ENCODE results near the gene SPSB1. TPM values are rescaled to one million over a fixed set of nuclear protein-coding genes. Genes with fewer than 3 reads are reported as not detected.

SPSB1 gene
- total and polyA plus RNA-seq, 2 of the 4 experiments (the other 2 are of a cell fraction): 16.7 to 19.8 TPM

- no TSS peak for BruUV-seq (replicated peaks)
- in situ Hi-C loops (cut with MboI; ENCODE audit: low sequenced_read_pairs) (no loop called here), dilution Hi-C loops (cut with HindIII; ENCODE audit: low sequenced_read_pairs, unreplicated experiment) (no loop called here), intact Hi-C loops (cut with micrococcal nuclease) (no loop called here)
- no peak overlapping the region for H2AK5ac ChIP-seq (ENCODE audit: low read depth, low read length)
- H3K27ac ChIP-seq (ENCODE audit: insufficient read depth, low read length): no peak overlapping the region
- H2AFZ ChIP-seq (replicated peaks; ENCODE audit: low read length, poor library complexity): no peak overlapping the region
- ChIA-PET POLR2A (ENCODE audit: unreplicated experiment) (no interaction called here), CTCF (no interaction called here)
- H4K91ac ChIP-seq (ENCODE audit: insufficient read depth, low read depth, low read length): no peak overlapping the region
- no peaks in the 10 kb centered on the region for H3K9me3 ChIP-seq (ENCODE audit: control insufficient read depth, insufficient read depth, low read length)
- no peaks in the 10 kb centered on the region for H4K20me1 ChIP-seq (ENCODE audit: insufficient read depth, low read length)
- H3K4me1 ChIP-seq (ENCODE audit: control insufficient read depth, insufficient read depth, low read length): peaks cover 14% of the 10 kb centered on the region
- no peak overlapping the region for H3K4ac ChIP-seq (ENCODE audit: low read depth, low read length)
- no peak overlapping the region for H3K4me3 ChIP-seq (ENCODE audit: insufficient read depth, low read depth, low read length)
- TF ChIP-seq CEBPB (IDR thresholded peaks at IDR 0.05; ENCODE audit: low read depth, low read length) (no peak), MAZ (IDR thresholded peaks at IDR 0.05; ENCODE audit: borderline replicate concordance, low read depth, low read length) (no peak), CHD1 (IDR thresholded peaks at IDR 0.05; ENCODE audit: low read depth, low read length) (no peak), MXI1 (IDR thresholded peaks at IDR 0.05; ENCODE audit: borderline replicate concordance, low read depth, low read length) (no peak), BHLHE40 (IDR thresholded peaks at IDR 0.05; ENCODE audit: low read depth, low read length) (no peak), RAD21 (IDR thresholded peaks at IDR 0.05; ENCODE audit: low read length) (no peak), RFX5 (IDR thresholded peaks at IDR 0.05; ENCODE audit: low read depth, low read length) (no peak), RCOR1 (IDR thresholded peaks at IDR 0.05; ENCODE audit: insufficient replicate concordance, low read length) (no peak), NFE2L2 (IDR thresholded peaks at IDR 0.05; ENCODE audit: low read depth, low read length) (no peak), CTCF (conservative IDR thresholded peaks at IDR 0.05; ENCODE audit: low read depth, low read length) (no peak), MAFK (IDR thresholded peaks at IDR 0.05; ENCODE audit: low read depth, low read length) (no peak), POLR2A (IDR thresholded peaks at IDR 0.05; ENCODE audit: low read depth, low read length) (no peak), SMC3 (IDR thresholded peaks at IDR 0.05; ENCODE audit: low read depth, low read length) (no peak), FOS (IDR thresholded peaks at IDR 0.05; ENCODE audit: low read depth, low read length) (no peak)
- TF ChIP-seq, protein P1, sequence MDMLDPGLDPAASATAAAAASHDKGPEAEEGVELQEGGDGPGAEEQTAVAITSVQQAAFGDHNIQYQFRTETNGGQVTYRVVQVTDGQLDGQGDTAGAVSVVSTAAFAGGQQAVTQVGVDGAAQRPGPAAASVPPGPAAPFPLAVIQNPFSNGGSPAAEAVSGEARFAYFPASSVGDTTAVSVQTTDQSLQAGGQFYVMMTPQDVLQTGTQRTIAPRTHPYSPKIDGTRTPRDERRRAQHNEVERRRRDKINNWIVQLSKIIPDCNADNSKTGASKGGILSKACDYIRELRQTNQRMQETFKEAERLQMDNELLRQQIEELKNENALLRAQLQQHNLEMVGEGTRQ (IDR thresholded peaks at IDR 0.05; ENCODE audit: low read depth, low read length): no peak
- TF ChIP-seq, protein P2, sequence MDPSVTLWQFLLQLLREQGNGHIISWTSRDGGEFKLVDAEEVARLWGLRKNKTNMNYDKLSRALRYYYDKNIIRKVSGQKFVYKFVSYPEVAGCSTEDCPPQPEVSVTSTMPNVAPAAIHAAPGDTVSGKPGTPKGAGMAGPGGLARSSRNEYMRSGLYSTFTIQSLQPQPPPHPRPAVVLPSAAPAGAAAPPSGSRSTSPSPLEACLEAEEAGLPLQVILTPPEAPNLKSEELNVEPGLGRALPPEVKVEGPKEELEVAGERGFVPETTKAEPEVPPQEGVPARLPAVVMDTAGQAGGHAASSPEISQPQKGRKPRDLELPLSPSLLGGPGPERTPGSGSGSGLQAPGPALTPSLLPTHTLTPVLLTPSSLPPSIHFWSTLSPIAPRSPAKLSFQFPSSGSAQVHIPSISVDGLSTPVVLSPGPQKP (IDR thresholded peaks at IDR 0.05; ENCODE audit: borderline replicate concordance, low read depth, low read length): no peak
- H3K27me3 ChIP-seq (ENCODE audit: control insufficient read depth, insufficient read depth, low read length): peaks cover 7% of the 10 kb centered on the region
- H3K9ac ChIP-seq (ENCODE audit: low read depth, low read length): no peak overlapping the region
- no peak overlapping the region for H3K23ac ChIP-seq (ENCODE audit: low read depth, low read length)
- no peak overlapping the region for H2BK15ac ChIP-seq (ENCODE audit: low read depth, low read length)
- DNase-seq: no peak
- H3K79me1 ChIP-seq (ENCODE audit: low read depth in 1 of 2, low read length in 2 of 2): no peaks in the 10 kb centered on the region; a peak in 1 of 4 replicates
- no peak overlapping the region for H4K8ac ChIP-seq (ENCODE audit: low read depth in 2 of 2, low read length in 2 of 2)
- WGBS, 2 experiments (ENCODE audit: extremely low coverage in 2 of 2, insufficient read length in 1 of 2): 80% methylated on average over 1 of the region's 6 CpGs; no CpG with 5 or more reads in 1 of the 2 experiments
- no peak overlapping the region for H3K14ac ChIP-seq (replicated peaks; ENCODE audit: low read depth, low read length)
- H2BK120ac ChIP-seq (ENCODE audit: low read depth, low read length): no peak overlapping the region
- H2AK9ac ChIP-seq (replicated peaks; ENCODE audit: low read depth, low read length, poor library complexity): no peak overlapping the region
- H3K56ac ChIP-seq (ENCODE audit: extremely low read depth, insufficient read depth, low read length): no peak overlapping the region
- no peaks in the 10 kb centered on the region for H3K36me3 ChIP-seq (ENCODE audit: control insufficient read depth, insufficient read depth, low read length)
- H3K18ac ChIP-seq (ENCODE audit: low read depth, low read length): no peak overlapping the region
- no peak for ATAC-seq (ENCODE audit: low read depth)
- H3K4me2 ChIP-seq (ENCODE audit: low read depth, low read length): no peak overlapping the region
- no peak overlapping the region for H2BK20ac ChIP-seq (ENCODE audit: low read depth, low read length)
- H4K5ac ChIP-seq (ENCODE audit: low read depth, low read length): no peak overlapping the region
- no peak overlapping the region for H2BK5ac ChIP-seq (ENCODE audit: low read depth, low read length, poor library complexity, severe bottlenecking)
- peaks cover 8% of the 10 kb centered on the region for H3K9me1 ChIP-seq (ENCODE audit: insufficient read depth, low read length)
Observed at GRCh38 chr1:9380711-9381110, 88.0 kb downstream of the SPSB1 start.

All from IMR-90 (cell line).